Parathyroid adenoma (tissue), 2 donors: ENCODE measurements around the gene TSGA10IP.

Experiments
- H2AFZ ChIP-seq: fragments of 300-600 bp; sonication (generic); one replicate; pipeline ENCODE4 v1.7.0; 2017; ENCODE audit warnings: antibody characterized with exemption, mild to moderate bottlenecking
- H3K27ac ChIP-seq: fragments of 300-600 bp; sonication (generic); one replicate; pipeline ENCODE4 v1.7.0; 2017
- H3K27me3 ChIP-seq: fragments of 300-600 bp; sonication (generic); one replicate; pipeline ENCODE4 v1.7.0; 2017; ENCODE audit warnings: low read length; ENCODE audit not compliant: control insufficient read depth, insufficient read depth
- H3K36me3 ChIP-seq: fragments of 300-600 bp; sonication (generic); one replicate; pipeline ENCODE4 v1.7.0; 2017; ENCODE audit warnings: low read length; ENCODE audit not compliant: control insufficient read depth, insufficient read depth
- H3K4me1 ChIP-seq: fragments of 300-600 bp; sonication (generic); one replicate; pipeline ENCODE4 v1.7.0; 2017; ENCODE audit warnings: control low read depth
- H3K4me2 ChIP-seq: fragments of 300-600 bp; sonication (generic); one replicate; pipeline ENCODE4 v1.7.0; 2017; ENCODE audit warnings: low read length
- H3K4me3 ChIP-seq: fragments of 300-600 bp; sonication (generic); one replicate; pipeline ENCODE4 v1.7.0; 2017; ENCODE audit warnings: low read depth, low read length
- H3K79me2 ChIP-seq: fragments of 300-600 bp; sonication (generic); one replicate; pipeline ENCODE4 v1.7.0; 2017; ENCODE audit warnings: control low read depth
- H3K9ac ChIP-seq: fragments of 300-600 bp; sonication (generic); one replicate; pipeline ENCODE4 v1.7.0; 2017; ENCODE audit warnings: mild to moderate bottlenecking
- H3K9me3 ChIP-seq: fragments of 300-600 bp; sonication (generic); one replicate; pipeline ENCODE4 v1.7.0; 2017; ENCODE audit warnings: low read length; ENCODE audit not compliant: control insufficient read depth
- TF ChIP-seq, protein P1 (sequence below): fragments of 300-600 bp; sonication (generic); IDR thresholded peaks from one replicate; pipeline ENCODE4 v1.7.0; 2017; ENCODE audit warnings: antibody characterized with exemption, mild to moderate bottlenecking
- donor health status: primary hyperparathyroidism.

TSGA10IP gene

DNA sequence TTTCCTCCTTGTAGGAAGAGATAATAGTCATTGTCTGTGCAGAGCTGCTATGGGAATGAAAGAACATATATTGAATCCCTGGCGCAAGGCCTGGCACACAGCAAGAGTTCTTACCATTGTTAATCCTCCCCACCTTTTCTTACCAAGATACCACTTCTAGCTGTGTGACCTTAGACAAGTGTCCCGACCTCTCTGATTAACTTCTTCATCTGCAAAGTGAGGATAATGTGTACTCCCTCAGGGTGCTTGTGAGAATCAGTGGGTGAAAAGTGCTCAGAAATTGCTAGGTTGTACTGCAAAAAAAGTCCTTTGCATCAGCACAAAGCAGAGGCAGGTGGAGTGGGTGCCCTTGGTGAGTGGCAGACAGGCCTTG lies 62.8 kb downstream of the TSGA10IP start:
- no peak overlapping the region for H3K4me3 ChIP-seq
- peaks cover 3% of the 10 kb centered on the region for H3K4me1 ChIP-seq
- H3K27me3 ChIP-seq = no peaks in the 10 kb centered on the region
- H3K27ac ChIP-seq = peak overlapping the region; percentile 69
- H3K9me3 ChIP-seq = no peaks in the 10 kb centered on the region
- no peak overlapping the region for H3K9ac ChIP-seq
- H3K36me3 ChIP-seq = no peaks in the 10 kb centered on the region
- peak overlapping the region; percentile 80 for H2AFZ ChIP-seq
- no peak overlapping the region for H3K4me2 ChIP-seq
- TF ChIP-seq, protein P1, sequence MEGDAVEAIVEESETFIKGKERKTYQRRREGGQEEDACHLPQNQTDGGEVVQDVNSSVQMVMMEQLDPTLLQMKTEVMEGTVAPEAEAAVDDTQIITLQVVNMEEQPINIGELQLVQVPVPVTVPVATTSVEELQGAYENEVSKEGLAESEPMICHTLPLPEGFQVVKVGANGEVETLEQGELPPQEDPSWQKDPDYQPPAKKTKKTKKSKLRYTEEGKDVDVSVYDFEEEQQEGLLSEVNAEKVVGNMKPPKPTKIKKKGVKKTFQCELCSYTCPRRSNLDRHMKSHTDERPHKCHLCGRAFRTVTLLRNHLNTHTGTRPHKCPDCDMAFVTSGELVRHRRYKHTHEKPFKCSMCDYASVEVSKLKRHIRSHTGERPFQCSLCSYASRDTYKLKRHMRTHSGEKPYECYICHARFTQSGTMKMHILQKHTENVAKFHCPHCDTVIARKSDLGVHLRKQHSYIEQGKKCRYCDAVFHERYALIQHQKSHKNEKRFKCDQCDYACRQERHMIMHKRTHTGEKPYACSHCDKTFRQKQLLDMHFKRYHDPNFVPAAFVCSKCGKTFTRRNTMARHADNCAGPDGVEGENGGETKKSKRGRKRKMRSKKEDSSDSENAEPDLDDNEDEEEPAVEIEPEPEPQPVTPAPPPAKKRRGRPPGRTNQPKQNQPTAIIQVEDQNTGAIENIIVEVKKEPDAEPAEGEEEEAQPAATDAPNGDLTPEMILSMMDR = no peak
- no peaks in the 10 kb centered on the region for H3K79me2 ChIP-seq

DNA sequence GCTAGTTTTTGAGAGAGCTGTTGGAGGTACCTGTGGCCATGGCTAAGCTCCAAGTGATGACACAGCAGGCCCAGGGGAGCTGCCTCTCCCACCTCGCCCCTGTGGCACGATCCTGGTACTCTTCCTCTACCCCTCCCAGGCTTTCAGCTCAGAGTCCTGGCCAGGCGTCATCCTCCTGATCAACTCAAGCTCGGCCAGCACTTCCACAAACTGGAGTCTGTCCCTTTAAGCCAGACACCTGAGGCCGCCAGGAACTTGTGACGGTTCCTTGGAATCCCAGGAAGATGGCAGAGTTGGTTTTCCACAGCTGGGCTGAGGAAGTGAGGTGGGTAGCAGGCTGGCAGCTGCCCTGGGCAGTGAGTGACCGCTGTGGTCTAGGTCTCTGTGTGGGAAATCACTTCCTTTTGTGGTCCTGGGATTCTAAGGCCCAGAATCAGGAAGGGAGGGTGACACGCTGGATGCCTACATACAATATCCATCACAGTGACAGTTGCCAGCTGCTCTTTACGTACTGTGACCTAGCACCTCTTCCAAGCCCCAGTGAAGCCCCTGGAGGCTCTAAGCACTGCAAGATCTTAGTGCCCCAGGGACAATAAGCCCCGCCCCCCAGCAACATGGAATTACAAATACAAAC lies 63.3 kb downstream of the TSGA10IP start:
- Histone ChIP-seq H3K4me2 (peak overlapping the region; percentile 44), H3K9ac (no peak overlapping the region), H3K27me3 (no peaks in the 10 kb centered on the region), H3K4me3 (no peak overlapping the region), H2AFZ (peak overlapping the region; percentile 80), H3K9me3 (no peaks in the 10 kb centered on the region), H3K27ac (peak overlapping the region; percentile 69), H3K4me1 (peaks cover 3% of the 10 kb centered on the region), H3K36me3 (no peaks in the 10 kb centered on the region), H3K79me2 (no peaks in the 10 kb centered on the region)
- TF ChIP-seq, protein P1 = no peak
